HepG2 (cell line): Measurements from ENCODE around the gene PRRC2A. TPM values are rescaled to one million over a fixed set of nuclear protein-coding genes. Genes with fewer than 3 reads are reported as not detected.

ENCODE experiments used
- GZF1 ChIP-seq: sonication (generic); formaldehyde crosslinking; IDR thresholded peaks from 2 replicates; pipeline ENCODE4 v1.5.1; 2020; ENCODE audit warnings: mild to moderate bottlenecking, missing genetic modification reagents
- LCORL ChIP-seq, 2 experiments: fragments of 450-650 bp in 1 of 2; sonication (generic) in 1 of 2; formaldehyde crosslinking in 1 of 2; IDR thresholded peaks; 2 replicates each; pipeline versions ENCODE4 v1.5.0 to v1.6.1; 2017 to 2020; ENCODE audit warnings: antibody characterized with exemption in 1 of 2, missing genetic modification reagents in 1 of 2
- NCOR1 ChIP-seq: fragments of 200-600 bp; sonication (generic); IDR thresholded peaks from 2 replicates; pipeline ENCODE4 v1.7.0; 2017; ENCODE audit warnings: antibody characterized with exemption, low read length, borderline replicate concordance
- NFIB ChIP-seq: sonication (generic); formaldehyde crosslinking; IDR thresholded peaks from 2 replicates; pipeline ENCODE4 v1.9.0; 2021; ENCODE audit warnings: missing genetic modification reagents, mild to moderate bottlenecking, borderline replicate concordance
- POGK ChIP-seq: sonication (generic); formaldehyde crosslinking; conservative IDR thresholded peaks from 2 replicates; pipeline ENCODE4 v1.8.0; 2022; ENCODE audit warnings: mild to moderate bottlenecking, moderate library complexity, missing genetic modification reagents
- REL ChIP-seq: sonication (generic); formaldehyde crosslinking; conservative IDR thresholded peaks from 2 replicates; pipeline ENCODE4 v1.8.0; 2022; ENCODE audit warnings: mild to moderate bottlenecking, missing genetic modification reagents, moderate library complexity
- REPIN1 ChIP-seq: sonication (generic); formaldehyde crosslinking; IDR thresholded peaks from 2 replicates; pipeline ENCODE4 v1.8.0; 2022; ENCODE audit warnings: missing genetic modification reagents, low read depth, mild to moderate bottlenecking, borderline replicate concordance
- STAG1 ChIP-seq: sonication (generic); formaldehyde crosslinking; IDR thresholded peaks from 2 replicates; pipeline ENCODE4 v1.4.0; 2020; ENCODE audit warnings: missing genetic modification reagents
- SYNCRIP ChIP-seq: fragments of 200-400 bp; formaldehyde crosslinking; IDR thresholded peaks from 2 replicates; pipeline ENCODE4 v1.6.1; 2018; ENCODE audit warnings: mild to moderate bottlenecking, low read depth, low read length; ENCODE audit not compliant: insufficient read depth
- ZBTB14 ChIP-seq: sonication (generic); formaldehyde crosslinking; IDR thresholded peaks from 2 replicates; pipeline ENCODE4 v1.4.0; 2020; ENCODE audit warnings: missing genetic modification reagents
- ZFP1 ChIP-seq: IDR thresholded peaks from 2 replicates; pipeline ENCODE4 v1.6.1; 2016
- ZFP36 ChIP-seq: fragments of 150-350 bp; IDR thresholded peaks from 2 replicates; pipeline ENCODE4 v1.6.1; 2018; ENCODE audit warnings: borderline replicate concordance, low read length, low read depth; ENCODE audit not compliant: partially characterized antibody
- ZNF124 ChIP-seq: sonication (generic); formaldehyde crosslinking; IDR thresholded peaks from 2 replicates; pipeline ENCODE4 v1.4.0; 2020; ENCODE audit warnings: missing genetic modification reagents
- ZNF160 ChIP-seq: sonication (generic); formaldehyde crosslinking; IDR thresholded peaks from 2 replicates; pipeline ENCODE4 v1.8.0; 2022; ENCODE audit warnings: mild to moderate bottlenecking, inconsistent platforms, missing genetic modification reagents
- ZNF225 ChIP-seq: sonication (generic); formaldehyde crosslinking; IDR thresholded peaks from 2 replicates; pipeline ENCODE4 v1.4.0; 2020; ENCODE audit warnings: mild to moderate bottlenecking, missing genetic modification reagents
- ZNF276 ChIP-seq: sonication (generic); formaldehyde crosslinking; IDR thresholded peaks from 2 replicates; pipeline ENCODE4 v1.4.0; 2020; ENCODE audit warnings: mild to moderate bottlenecking, low read depth, missing genetic modification reagents
- ZNF441 ChIP-seq: sonication (generic); formaldehyde crosslinking; IDR thresholded peaks from 2 replicates; pipeline ENCODE4 v1.7.0; 2021; ENCODE audit warnings: missing genetic modification reagents, borderline replicate concordance
- ZNF496 ChIP-seq: sonication (generic); formaldehyde crosslinking; IDR thresholded peaks from 2 replicates; pipeline ENCODE4 v1.8.1; 2023; ENCODE audit warnings: mild to moderate bottlenecking, moderate library complexity, missing genetic modification reagents; ENCODE audit not compliant: insufficient replicate concordance
- ZNF512B ChIP-seq: sonication (generic); formaldehyde crosslinking; IDR thresholded peaks from 2 replicates; pipeline ENCODE4 v1.5.1; 2020; ENCODE audit warnings: missing genetic modification reagents, mild to moderate bottlenecking, borderline replicate concordance
- ZNF572 ChIP-seq: sonication (generic); formaldehyde crosslinking; IDR thresholded peaks from 2 replicates; pipeline ENCODE4 v1.5.1; 2020; ENCODE audit warnings: mild to moderate bottlenecking, missing genetic modification reagents
- ZNF776 ChIP-seq: sonication (generic); formaldehyde crosslinking; IDR thresholded peaks from 2 replicates; pipeline ENCODE4 v1.4.0; 2020; ENCODE audit warnings: mild to moderate bottlenecking, missing genetic modification reagents
- ZNF839 ChIP-seq: sonication (generic); formaldehyde crosslinking; IDR thresholded peaks from 2 replicates; pipeline ENCODE4 v1.4.0; 2020; ENCODE audit warnings: missing genetic modification reagents, mild to moderate bottlenecking, borderline replicate concordance
- polyA plus RNA-seq, 8 experiments: library from polyadenylated mRNA; depleted of rRNA in 3 of 8; stranded (reverse) in 7 of 8; unstranded in 1 of 8; fragments of >200 nt; fragmentation: Illumina TruSeq in 4 of 8; extraction: Trizol in 4 of 8; gene quantifications; 2 replicates each; pipeline versions ENCODE4 v1.2.1 to v1.2.3, GENCODE V29; 2011 to 2016; ENCODE audit warnings: low read depth in 4 of 8, missing spikeins in 1 of 8, mixed read lengths in 1 of 8; ENCODE audit not compliant: insufficient read depth in 1 of 8
- total RNA-seq, 5 experiments: library from RNA; depleted of rRNA; stranded (reverse); fragments of >200 nt; fragmentation: Illumina TruSeq; extraction: Trizol; gene quantifications; 2 replicates each; pipeline ENCODE4 v1.2.3, GENCODE V29; 2016; ENCODE audit warnings: low read depth in 1 of 5

PRRC2A gene
- total and polyA plus RNA-seq, 2 of the 13 experiments (the other 11 are each of a cell fraction or from before 2014, with no cell fraction given): 38.9 to 47.4 TPM

GRCh38 chr6:31666337-31666965 is 45.9 kb downstream of the PRRC2A start (continued):
- TF ChIP-seq ZNF441 (no peak), ZNF124 (CRISPR knock-in tag) (no peak), ZFP1 (CRISPR knock-in tag) (no peak), ZNF776 (no peak), ZNF160 (CRISPR knock-in tag) (0 out of 2 replicates have a peak, but pooled peaks have one; percentile 74), ZNF839 (CRISPR knock-in tag) (0 out of 2 replicates have a peak, but pooled peaks have one; percentile 39), ZNF276 (CRISPR knock-in tag) (no peak), STAG1 (CRISPR knock-in tag) (no peak), ZNF512B (no peak), REPIN1 (CRISPR knock-in tag) (no peak), SYNCRIP (no peak), LCORL (IDR thresholded peaks at IDR 0.05) (no peak), LCORL (CRISPR knock-in tag; IDR thresholded peaks at IDR 0.05) (no peak), GZF1 (no peak), NCOR1 (peak; percentile 15; the same call in 1 of the 2 replicates), ZBTB14 (no peak), ZNF496 (no peak), REL (CRISPR knock-in tag) (no peak), POGK (CRISPR knock-in tag) (no peak), ZFP36 (no peak), ZNF572 (CRISPR knock-in tag) (0 out of 2 replicates have a peak, but pooled peaks have one; percentile 17), ZNF225 (0 out of 2 replicates have a peak, but pooled peaks have one; percentile 83), NFIB (CRISPR knock-in tag) (no peak)
